Dedifferentiated amniotic fluid mesenchymal stem cell (primary cell): Measurements from ENCODE around the gene SLC25A38.
"Not testable (repeated sequence)": the region's sequence is repeated elsewhere in the genome, so short reads cannot be mapped to it uniquely, and the experiment has no call there.

Experiments
- DNase-seq: peaks from one replicate; pipeline ENCODE4 v3.0.0-alpha.2; 2016; ENCODE audit errors: extremely low spot score

Gene SLC25A38

GRCh38 chr3:39383045-39383880 lies at the start of gene SLC25A38:
Gene SLC25A38, plus strand, starts transcription at chr3:39383370. Its CDS starts 355 bp downstream, at chr3:39383725.
- DNase-seq, result peak; percentile 78

- DNase-seq, result no peak
Measured at GRCh38 chr3:39333607-39334006, 49.6 kb upstream of the SLC25A38 start.

GRCh38 chr3:39334205-39334604 lies 49.0 kb upstream of the SLC25A38 start:
- no peak for DNase-seq

GRCh38 chr3:39338201-39338600 lies 45.0 kb upstream of the SLC25A38 start:
- no peak for DNase-seq

GRCh38 chr3:39339086-39339485 lies 44.1 kb upstream of the SLC25A38 start:
- DNase-seq, result no peak

- no peak for DNase-seq
Measured at GRCh38 chr3:39343076-39343717, 40.0 kb upstream of the SLC25A38 start.

GRCh38 chr3:39343760-39344159 lies 39.4 kb upstream of the SLC25A38 start:
- no peak for DNase-seq

- DNase-seq, result no peak
Measured at GRCh38 chr3:39344746-39345344, 38.3 kb upstream of the SLC25A38 start.

GRCh38 chr3:39346785-39347585 lies 36.2 kb upstream of the SLC25A38 start:
- no peak for DNase-seq

- DNase-seq, result no peak
Measured at GRCh38 chr3:39347586-39347876, 35.6 kb upstream of the SLC25A38 start.

GRCh38 chr3:39349080-39349479 lies 34.1 kb upstream of the SLC25A38 start:
- DNase-seq, result no peak

- no peak for DNase-seq
Measured at GRCh38 chr3:39350714-39351113, 32.5 kb upstream of the SLC25A38 start.

- DNase-seq, result not testable (repeated sequence)
Measured at GRCh38 chr3:39351134-39351533, 32.0 kb upstream of the SLC25A38 start.

GRCh38 chr3:39353168-39353927 lies 29.8 kb upstream of the SLC25A38 start:
- DNase-seq, result not testable (repeated sequence)

GRCh38 chr3:39358333-39358732 lies 24.8 kb upstream of the SLC25A38 start:
- no peak for DNase-seq

GRCh38 chr3:39361252-39361927 lies 21.8 kb upstream of the SLC25A38 start:
- no peak for DNase-seq

GRCh38 chr3:39362192-39362591 lies 21.0 kb upstream of the SLC25A38 start:
- no peak for DNase-seq

GRCh38 chr3:39362812-39363211 lies 20.4 kb upstream of the SLC25A38 start:
- DNase-seq, result no peak

GRCh38 chr3:39370450-39370849 lies 12.7 kb upstream of the SLC25A38 start:
- DNase-seq, result not testable (repeated sequence)

- no peak for DNase-seq
Measured at GRCh38 chr3:39372833-39373232, 10.3 kb upstream of the SLC25A38 start.
